A549 (cell line): ENCODE data around the gene SLC6A6.

Source experiments
- CEBPB ChIP-seq, 2 experiments: fragments of >200 bp in 1 of 2; sonication (Bioruptor Twin) in 1 of 2; formaldehyde crosslinking in 1 of 2; IDR thresholded peaks; 2 replicates each; pipeline ENCODE4 v1.6.1; 2012 to 2016
- CHD4 ChIP-seq: fragments of 200-600 bp; sonication (generic); IDR thresholded peaks from 2 replicates; pipeline ENCODE4 v1.6.1; 2016; ENCODE audit warnings: antibody characterized with exemption, mild to moderate bottlenecking, borderline replicate concordance
- EP300 ChIP-seq, 2 experiments: fragments of >200 bp; sonication (Bioruptor Twin); formaldehyde crosslinking; IDR thresholded peaks; 2 replicates in 1 of 2; 3 replicates in 1 of 2; pipeline ENCODE4 v1.6.1; 2016 to 2017
- ESRRA ChIP-seq: fragments of 150-350 bp; IDR thresholded peaks from 2 replicates; pipeline ENCODE4 v1.6.1; 2014; ENCODE audit warnings: mild to moderate bottlenecking, low read length, borderline replicate concordance
- FOXS1 ChIP-seq: fragments of 250-450 bp; sonication (Bioruptor Pico); IDR thresholded peaks from 2 replicates; pipeline ENCODE4 v1.5.0; 2020; ENCODE audit warnings: mild to moderate bottlenecking, moderate library complexity
- HOXB13 ChIP-seq: fragments of 250-450 bp; sonication (Bioruptor Pico); IDR thresholded peaks from 2 replicates; pipeline ENCODE4 v1.5.0; 2020; ENCODE audit warnings: low read depth, mild to moderate bottlenecking, moderate library complexity
- NR3C1 ChIP-seq: fragments of >200 bp; sonication (Bioruptor Twin); formaldehyde crosslinking; IDR thresholded peaks from 3 replicates; pipeline ENCODE4 v1.6.1; 2017
- POLR2A ChIP-seq: IDR thresholded peaks from 2 replicates; pipeline ENCODE4 v1.6.1; 2012; ENCODE audit warnings: mild to moderate bottlenecking, low read length
- SMC3 ChIP-seq: fragments of >200 bp; sonication (Bioruptor Twin); formaldehyde crosslinking; IDR thresholded peaks from 3 replicates; pipeline ENCODE4 v1.6.1; 2018; ENCODE audit warnings: inconsistent platforms
- SREBF2 ChIP-seq: fragments of 450-650 bp; IDR thresholded peaks from 2 replicates; pipeline ENCODE4 v1.6.1; 2014; ENCODE audit warnings: mild to moderate bottlenecking, moderate library complexity
- TF ChIP-seq, protein P1 (sequence below): fragments of >200 bp; sonication (Bioruptor Twin); formaldehyde crosslinking; IDR thresholded peaks from 3 replicates; pipeline ENCODE4 v1.5.1; 2016
- TF ChIP-seq, protein P2 (sequence below): fragments of 200-600 bp; sonication (generic); IDR thresholded peaks from 2 replicates; pipeline ENCODE4 v1.6.1; 2016; ENCODE audit warnings: antibody characterized with exemption, mild to moderate bottlenecking, moderate library complexity
- TF ChIP-seq, protein P3 (sequence below): IDR thresholded peaks from 2 replicates; pipeline ENCODE4 v1.6.1; 2012

DNA sequence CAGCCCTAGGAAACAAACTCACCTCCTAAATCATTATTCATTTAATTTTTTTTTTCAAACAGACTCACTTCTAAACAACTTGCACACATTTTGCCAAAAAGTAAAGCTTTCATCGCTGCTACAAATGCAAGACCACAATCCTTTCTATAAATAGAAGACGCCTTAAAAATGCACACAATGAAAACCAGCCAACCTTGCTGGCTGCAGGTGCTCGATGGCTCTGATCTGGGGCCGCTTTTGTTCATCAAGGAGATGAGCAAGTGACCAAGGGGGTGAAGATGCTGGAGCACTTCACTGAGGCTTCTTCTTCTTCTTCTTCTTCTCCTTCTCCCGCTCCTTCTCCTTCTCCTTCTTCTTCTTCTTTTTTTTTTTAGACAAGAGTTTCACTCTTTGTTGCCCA, 12.7 kb upstream of the SLC6A6 start:
- TF ChIP-seq, protein P1, sequence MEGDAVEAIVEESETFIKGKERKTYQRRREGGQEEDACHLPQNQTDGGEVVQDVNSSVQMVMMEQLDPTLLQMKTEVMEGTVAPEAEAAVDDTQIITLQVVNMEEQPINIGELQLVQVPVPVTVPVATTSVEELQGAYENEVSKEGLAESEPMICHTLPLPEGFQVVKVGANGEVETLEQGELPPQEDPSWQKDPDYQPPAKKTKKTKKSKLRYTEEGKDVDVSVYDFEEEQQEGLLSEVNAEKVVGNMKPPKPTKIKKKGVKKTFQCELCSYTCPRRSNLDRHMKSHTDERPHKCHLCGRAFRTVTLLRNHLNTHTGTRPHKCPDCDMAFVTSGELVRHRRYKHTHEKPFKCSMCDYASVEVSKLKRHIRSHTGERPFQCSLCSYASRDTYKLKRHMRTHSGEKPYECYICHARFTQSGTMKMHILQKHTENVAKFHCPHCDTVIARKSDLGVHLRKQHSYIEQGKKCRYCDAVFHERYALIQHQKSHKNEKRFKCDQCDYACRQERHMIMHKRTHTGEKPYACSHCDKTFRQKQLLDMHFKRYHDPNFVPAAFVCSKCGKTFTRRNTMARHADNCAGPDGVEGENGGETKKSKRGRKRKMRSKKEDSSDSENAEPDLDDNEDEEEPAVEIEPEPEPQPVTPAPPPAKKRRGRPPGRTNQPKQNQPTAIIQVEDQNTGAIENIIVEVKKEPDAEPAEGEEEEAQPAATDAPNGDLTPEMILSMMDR, result no peak
- no peak for TF ChIP-seq CHD4
- no peak for TF ChIP-seq POLR2A
- no peak for TF ChIP-seq FOXS1 (CRISPR knock-in tag)
- no peak for TF ChIP-seq HOXB13 (CRISPR knock-in tag)
- no peak for TF ChIP-seq ESRRA
- no peak for TF ChIP-seq SMC3
- no peak for TF ChIP-seq CEBPB (IDR thresholded peaks at IDR 0.05)
- TF ChIP-seq NR3C1, result no peak
- TF ChIP-seq, protein P2, sequence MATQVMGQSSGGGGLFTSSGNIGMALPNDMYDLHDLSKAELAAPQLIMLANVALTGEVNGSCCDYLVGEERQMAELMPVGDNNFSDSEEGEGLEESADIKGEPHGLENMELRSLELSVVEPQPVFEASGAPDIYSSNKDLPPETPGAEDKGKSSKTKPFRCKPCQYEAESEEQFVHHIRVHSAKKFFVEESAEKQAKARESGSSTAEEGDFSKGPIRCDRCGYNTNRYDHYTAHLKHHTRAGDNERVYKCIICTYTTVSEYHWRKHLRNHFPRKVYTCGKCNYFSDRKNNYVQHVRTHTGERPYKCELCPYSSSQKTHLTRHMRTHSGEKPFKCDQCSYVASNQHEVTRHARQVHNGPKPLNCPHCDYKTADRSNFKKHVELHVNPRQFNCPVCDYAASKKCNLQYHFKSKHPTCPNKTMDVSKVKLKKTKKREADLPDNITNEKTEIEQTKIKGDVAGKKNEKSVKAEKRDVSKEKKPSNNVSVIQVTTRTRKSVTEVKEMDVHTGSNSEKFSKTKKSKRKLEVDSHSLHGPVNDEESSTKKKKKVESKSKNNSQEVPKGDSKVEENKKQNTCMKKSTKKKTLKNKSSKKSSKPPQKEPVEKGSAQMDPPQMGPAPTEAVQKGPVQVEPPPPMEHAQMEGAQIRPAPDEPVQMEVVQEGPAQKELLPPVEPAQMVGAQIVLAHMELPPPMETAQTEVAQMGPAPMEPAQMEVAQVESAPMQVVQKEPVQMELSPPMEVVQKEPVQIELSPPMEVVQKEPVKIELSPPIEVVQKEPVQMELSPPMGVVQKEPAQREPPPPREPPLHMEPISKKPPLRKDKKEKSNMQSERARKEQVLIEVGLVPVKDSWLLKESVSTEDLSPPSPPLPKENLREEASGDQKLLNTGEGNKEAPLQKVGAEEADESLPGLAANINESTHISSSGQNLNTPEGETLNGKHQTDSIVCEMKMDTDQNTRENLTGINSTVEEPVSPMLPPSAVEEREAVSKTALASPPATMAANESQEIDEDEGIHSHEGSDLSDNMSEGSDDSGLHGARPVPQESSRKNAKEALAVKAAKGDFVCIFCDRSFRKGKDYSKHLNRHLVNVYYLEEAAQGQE, result no peak
- TF ChIP-seq, protein P3, sequence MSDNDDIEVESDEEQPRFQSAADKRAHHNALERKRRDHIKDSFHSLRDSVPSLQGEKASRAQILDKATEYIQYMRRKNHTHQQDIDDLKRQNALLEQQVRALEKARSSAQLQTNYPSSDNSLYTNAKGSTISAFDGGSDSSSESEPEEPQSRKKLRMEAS, result no peak
- TF ChIP-seq SREBF2, result no peak
- no peak for TF ChIP-seq EP300 (IDR thresholded peaks at IDR 0.05)
